Fibroblast of villous mesenchyme (primary cell): Measurements from ENCODE around the gene MUC2. TPM values are rescaled to one million over a fixed set of nuclear protein-coding genes. Genes with fewer than 3 reads are reported as not detected.

Source experiments
- DNase-seq: peaks from one replicate; pipeline ENCODE4 v3.0.0-alpha.2; 2010; ENCODE audit warnings: low read depth
- H3K4me3 ChIP-seq: 2 replicates; pipeline ENCODE4 v1.5.1; 2011; ENCODE audit warnings: low read depth, mild to moderate bottlenecking, low read length
- total RNA-seq: library from RNA; depleted of rRNA; stranded (reverse); fragments of >200 nt; gene quantifications from 2 replicates; pipeline ENCODE4 v1.2.3, GENCODE V29; 2012
- TF ChIP-seq, protein P1 (sequence below): IDR thresholded peaks from 2 replicates; pipeline ENCODE4 v1.5.1; 2012; ENCODE audit warnings: low read depth, mild to moderate bottlenecking, low read length; ENCODE audit not compliant: insufficient read depth

The MUC2 gene
- total RNA-seq, 1 donor: not detected

DNA sequence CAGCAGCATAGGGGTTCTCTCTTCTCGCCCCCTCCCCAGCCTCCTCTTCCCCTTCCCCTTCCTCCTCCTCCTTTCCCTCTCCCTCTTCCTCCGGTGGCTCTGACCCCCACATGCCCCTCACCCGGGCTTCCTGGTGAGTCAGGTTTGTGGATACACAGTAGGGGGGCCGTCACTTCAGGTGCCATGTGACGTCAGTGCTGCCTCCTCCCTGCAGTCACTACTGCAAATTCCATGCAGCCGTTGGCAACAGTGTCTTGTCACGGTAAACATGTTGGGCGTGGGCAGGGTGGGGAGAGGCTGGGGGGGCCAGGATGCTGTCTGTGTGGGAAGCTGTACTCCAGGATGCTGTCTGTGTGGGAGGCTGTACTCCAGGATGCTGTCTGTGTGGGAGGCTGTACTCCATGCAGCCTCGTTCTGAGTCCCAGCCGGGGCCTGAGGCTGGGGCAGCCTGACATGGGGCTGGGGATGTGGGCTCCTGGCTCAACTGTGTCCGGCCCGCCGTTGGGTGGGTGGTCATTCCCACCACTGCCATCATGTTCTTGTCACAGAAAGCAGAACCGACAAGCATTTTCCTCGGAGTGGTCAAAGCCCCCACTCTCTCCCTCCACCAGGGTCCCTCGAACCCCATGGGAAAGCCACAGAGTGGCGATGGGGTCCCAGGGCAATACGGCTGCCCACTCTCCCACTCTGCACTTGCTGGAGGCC, 2.4 kb upstream of the MUC2 start:
- peak; percentile 72 for DNase-seq
- H3K4me3 ChIP-seq: no peak overlapping the region
- TF ChIP-seq, protein P1, sequence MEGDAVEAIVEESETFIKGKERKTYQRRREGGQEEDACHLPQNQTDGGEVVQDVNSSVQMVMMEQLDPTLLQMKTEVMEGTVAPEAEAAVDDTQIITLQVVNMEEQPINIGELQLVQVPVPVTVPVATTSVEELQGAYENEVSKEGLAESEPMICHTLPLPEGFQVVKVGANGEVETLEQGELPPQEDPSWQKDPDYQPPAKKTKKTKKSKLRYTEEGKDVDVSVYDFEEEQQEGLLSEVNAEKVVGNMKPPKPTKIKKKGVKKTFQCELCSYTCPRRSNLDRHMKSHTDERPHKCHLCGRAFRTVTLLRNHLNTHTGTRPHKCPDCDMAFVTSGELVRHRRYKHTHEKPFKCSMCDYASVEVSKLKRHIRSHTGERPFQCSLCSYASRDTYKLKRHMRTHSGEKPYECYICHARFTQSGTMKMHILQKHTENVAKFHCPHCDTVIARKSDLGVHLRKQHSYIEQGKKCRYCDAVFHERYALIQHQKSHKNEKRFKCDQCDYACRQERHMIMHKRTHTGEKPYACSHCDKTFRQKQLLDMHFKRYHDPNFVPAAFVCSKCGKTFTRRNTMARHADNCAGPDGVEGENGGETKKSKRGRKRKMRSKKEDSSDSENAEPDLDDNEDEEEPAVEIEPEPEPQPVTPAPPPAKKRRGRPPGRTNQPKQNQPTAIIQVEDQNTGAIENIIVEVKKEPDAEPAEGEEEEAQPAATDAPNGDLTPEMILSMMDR: no peak

GRCh38 chr11:1072821-1073231, 1.8 kb upstream of the MUC2 start:
- no peak overlapping the region for H3K4me3 ChIP-seq
- DNase-seq: no peak
- TF ChIP-seq, protein P1: no peak

GRCh38 chr11:1073261-1073724, 1.4 kb upstream of the MUC2 start:
- peak; percentile 32 for DNase-seq
- TF ChIP-seq, protein P1: no peak

DNA sequence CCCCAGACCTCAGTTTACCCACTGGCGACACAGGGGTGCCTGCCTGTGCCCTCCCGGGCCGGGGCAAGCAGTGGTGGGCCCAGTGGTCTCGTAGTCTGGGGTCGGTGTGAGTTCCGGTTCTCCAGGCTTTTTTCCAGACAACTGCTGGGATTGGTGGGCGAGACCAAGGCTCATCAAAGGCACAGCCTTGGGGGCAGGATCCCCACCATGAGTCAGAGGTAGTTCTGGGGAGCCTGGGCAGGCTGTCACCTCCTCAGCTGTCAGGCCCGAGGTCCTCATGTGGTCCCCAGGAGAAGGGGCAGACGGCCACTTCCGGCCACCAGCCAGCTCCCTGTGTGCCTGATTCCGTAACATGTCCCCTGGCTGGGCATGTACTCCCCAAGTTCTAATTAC, 827 bp upstream of the MUC2 start:
- TF ChIP-seq, protein P1: no peak
- H3K4me3 ChIP-seq: no peak overlapping the region
- DNase-seq: no peak

More at GRCh38 chr11:1073261-1073724, 1.4 kb upstream of the MUC2 start:
- no peak overlapping the region for H3K4me3 ChIP-seq

GRCh38 chr11:1075341-1075911, 752 bp downstream of the MUC2 start:
- DNase-seq: no peak
- TF ChIP-seq, protein P1: no peak
- H3K4me3 ChIP-seq: no peak overlapping the region

- H3K4me3 ChIP-seq: no peak overlapping the region
- no peak for DNase-seq
- TF ChIP-seq, protein P1: no peak
Observed at GRCh38 chr11:1076061-1076665, 1.5 kb downstream of the MUC2 start.
